NCI-H82 (cell line): ENCODE data around the gene DLAT.
"Not testable (repeated sequence)": the region's sequence is repeated elsewhere in the genome, so short reads cannot be mapped to it uniquely, and the experiment has no call there.

ENCODE experiments used
- DNase-seq: peaks from one replicate; lab custom pipeline; 2025; lab: John Stamatoyannopoulos, UW

Gene DLAT

DNA sequence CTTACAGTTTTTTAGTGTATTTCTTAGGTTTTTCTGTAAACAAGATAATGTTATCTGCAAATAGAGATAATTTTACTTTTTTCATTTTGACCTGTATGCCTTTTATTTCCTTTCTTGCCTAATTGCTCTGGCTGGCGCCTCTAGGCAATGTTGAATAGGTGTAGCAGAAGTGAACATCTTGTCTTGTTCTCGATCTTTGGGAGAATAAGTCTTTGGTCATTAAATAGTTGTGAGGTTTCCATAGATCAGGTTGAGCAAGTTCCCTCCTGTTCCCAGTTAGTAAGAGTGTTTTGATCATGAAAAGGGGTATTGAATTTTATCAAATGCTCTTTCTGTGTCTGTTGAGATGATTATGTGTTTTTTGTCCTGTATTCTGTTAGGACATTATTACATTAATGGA is 24.6 kb downstream of the DLAT start:
- DNase-seq, result no peak

GRCh38 chr11:112050721-112051120 is 25.5 kb downstream of the DLAT start:
- no peak for DNase-seq

- DNase-seq, result no peak
Measured at GRCh38 chr11:112051768-112052167, 26.6 kb downstream of the DLAT start.

GRCh38 chr11:112057170-112057569 is 32.0 kb downstream of the DLAT start:
- DNase-seq, result no peak

GRCh38 chr11:112058103-112058502 is 32.9 kb downstream of the DLAT start:
- no peak for DNase-seq

GRCh38 chr11:112062923-112063322 is 37.7 kb downstream of the DLAT start:
- DNase-seq, result no peak

DNA sequence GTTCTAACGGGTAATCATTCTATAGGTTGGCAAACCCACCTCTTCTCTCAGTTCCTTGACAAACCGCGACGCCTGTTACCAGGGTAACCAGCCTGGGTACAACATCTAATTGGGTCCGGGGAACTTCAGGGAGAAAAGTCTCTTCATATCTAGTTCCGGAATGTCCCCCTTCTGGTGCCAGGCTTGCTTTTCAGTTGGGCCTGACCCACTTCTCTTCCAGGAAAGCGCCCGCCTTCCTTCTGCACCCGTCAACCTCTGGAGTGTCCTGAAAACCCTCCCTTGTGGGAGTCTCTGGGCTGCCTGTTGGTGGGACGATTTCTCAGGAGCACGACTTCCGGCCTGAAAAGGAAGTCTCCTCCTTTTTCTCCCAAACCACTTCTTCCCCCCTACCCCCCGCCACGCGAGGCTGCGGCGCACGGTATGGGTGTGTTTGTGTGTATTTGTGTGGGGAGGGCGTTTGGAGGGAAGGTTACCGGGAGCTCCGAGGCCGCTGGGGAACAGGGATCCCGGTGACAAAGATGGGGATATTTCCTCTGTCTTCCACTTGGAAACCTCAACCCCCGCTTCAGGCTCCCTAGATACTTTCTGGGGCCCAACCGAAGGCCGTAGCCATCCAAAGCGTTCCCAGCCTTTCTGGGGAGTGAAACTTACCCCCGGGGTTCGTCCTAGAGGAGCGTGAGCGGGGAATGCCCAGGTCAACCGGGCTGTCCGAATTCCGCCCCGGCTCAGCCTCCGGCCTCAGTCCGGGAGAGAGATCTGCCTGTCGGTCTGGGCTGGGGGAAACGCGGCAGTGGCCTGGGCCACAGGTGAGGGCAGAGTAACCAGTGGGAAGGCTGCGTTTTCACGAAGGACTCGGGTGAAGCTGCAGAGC is 49.0 kb downstream of the DLAT start, which contains the start of the genes NKAPD1 and PIH1D2:
Gene NKAPD1 (plus strand): TSS at position 359 of the 871 bp plus-strand sequence. CDS start 1,276 bp downstream, outside the sequence.
Gene PIH1D2 (minus strand): TSS at position 77 of the 871 bp plus-strand sequence. CDS start 843 bp downstream, outside the sequence.
- peak; percentile 91 for DNase-seq

DNA sequence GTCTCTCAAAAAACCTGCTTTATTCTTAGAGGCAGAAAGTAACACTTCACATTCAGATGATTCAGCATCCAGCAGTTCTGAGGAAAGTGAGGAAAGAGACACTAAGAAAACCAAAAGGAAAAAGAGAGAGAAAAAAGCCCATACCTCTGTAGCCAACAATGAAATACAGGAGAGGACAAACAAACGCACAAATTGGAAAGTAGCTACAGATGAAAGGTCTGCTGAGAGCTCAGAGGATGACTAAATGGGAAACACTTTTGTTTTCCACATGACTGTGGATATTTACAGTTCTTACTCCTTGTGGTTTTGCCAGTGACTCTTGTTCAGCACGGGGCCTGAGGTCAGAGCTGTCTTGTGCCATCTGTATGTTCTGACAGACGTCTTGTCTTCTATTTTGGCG is 57.5 kb downstream of the DLAT start:
- no peak for DNase-seq

GRCh38 chr11:112085822-112086421 is 60.7 kb downstream of the DLAT start:
- peak; percentile 24 for DNase-seq

- peak; percentile 97 for DNase-seq
Measured at GRCh38 chr11:112086422-112087191, 61.4 kb downstream of the DLAT start, which contains the start of the genes SDHD and TIMM8B. Gene SDHD, plus strand, starts transcription at chr11:112086873. Its CDS starts 35 bp downstream, at chr11:112086908. Gene TIMM8B, minus strand, starts transcription at chr11:112086756. Its CDS starts 33 bp downstream, at chr11:112086723.

DNA sequence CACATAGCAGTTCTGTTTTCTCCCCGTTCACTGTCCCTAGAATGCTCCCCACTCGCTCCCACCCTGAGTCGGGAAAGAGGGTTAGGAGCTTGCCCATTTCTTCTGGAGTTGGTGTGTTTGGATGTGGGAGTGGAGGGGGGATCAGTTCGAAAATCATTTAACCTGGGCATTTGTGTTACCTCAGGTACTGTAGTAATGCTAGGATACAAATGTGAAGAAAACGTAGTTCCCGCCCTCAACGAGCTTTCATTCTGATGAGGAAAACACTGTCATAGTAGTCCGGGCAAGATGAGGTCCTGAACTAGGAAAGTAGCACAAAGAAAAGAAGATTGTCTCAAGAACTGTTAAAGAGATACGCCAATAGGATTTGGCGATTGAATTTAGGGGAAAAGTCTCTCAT is 62.0 kb downstream of the DLAT start:
- DNase-seq, result no peak

- DNase-seq, result not testable (repeated sequence)
Measured at GRCh38 chr11:112095302-112095701, 70.1 kb downstream of the DLAT start.

DNA sequence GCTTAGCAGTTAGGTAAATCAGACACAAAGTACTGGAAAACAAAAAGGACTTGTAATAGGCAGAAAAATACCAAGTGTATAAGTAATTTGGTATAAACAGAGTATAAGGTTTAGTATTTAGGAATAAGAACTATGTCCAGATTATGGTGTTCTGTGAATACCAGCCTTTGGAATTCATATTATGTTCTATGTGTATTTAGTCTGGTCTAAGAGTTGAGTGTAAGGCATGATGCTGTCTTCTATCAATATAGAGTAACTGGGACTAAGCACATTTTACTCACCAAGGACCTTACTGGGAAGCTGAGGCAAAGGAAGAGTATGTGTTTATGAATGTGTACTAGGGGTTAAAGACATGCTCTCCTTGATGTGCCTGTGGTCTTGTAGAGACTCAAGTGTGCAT is 71.0 kb downstream of the DLAT start:
- DNase-seq, result no peak

GRCh38 chr11:112097734-112098528 is 72.7 kb downstream of the DLAT start:
- no peak for DNase-seq

DNA sequence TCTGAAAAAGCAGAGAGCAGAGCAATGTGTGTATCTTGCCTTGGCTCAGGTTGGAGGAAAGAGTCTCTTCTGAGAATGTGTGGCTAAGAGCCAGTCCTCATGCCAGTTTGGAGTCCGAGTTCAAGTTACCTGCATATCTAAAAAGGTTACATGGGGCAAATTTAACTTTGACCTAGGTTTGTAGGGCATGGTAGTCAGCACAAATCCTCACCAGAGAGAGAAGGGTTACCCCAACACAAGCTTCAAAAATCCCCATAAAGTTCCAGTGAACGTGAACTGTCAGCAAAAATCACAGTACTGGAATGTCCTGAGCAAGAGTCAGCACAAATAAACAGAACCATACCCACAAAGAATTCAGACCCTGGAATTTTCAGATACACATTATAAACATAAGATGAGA is 75.3 kb downstream of the DLAT start:
- no peak for DNase-seq

- DNase-seq, result no peak
Measured at GRCh38 chr11:112103446-112103845, 78.2 kb downstream of the DLAT start.

DNA sequence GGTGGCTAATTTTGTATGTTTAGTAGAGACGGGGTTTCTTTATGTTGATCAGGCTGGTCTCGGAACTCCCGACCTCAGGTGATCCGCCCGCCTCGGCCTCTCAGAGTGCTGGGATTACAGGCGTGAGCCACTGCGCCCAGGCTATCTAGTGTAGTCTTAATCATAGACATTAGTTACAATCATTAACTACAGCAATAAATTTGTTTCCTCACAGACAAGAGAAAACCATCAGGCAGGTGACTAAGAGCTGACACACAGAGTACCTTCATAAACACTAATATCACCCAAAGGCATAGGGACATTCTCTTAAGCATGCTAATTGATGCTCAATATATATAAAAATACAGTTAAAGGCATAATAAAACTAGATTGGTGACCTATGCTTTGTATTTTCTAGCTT is 80.9 kb downstream of the DLAT start:
- DNase-seq, result no peak
